HG02798 (cell line): ENCODE results near the gene POLR3A.

Experiments used
- ATAC-seq: cut with Tn5 transposase; IDR thresholded peaks from one replicate; pipeline ENCODE4 v1.9.1; 2021; ENCODE audit warnings: mild to moderate bottlenecking; ENCODE audit not compliant: unreplicated experiment, poor library complexity

POLR3A gene

GRCh38 chr10:77922566-77923179, 106.6 kb downstream of the POLR3A start:
- no peak for ATAC-seq

- ATAC-seq = no peak
Measured at GRCh38 chr10:77922055-77922454, 107.3 kb downstream of the POLR3A start.

GRCh38 chr10:77921395-77921794, 107.9 kb downstream of the POLR3A start:
- ATAC-seq = no peak

- ATAC-seq = no peak
Measured at GRCh38 chr10:77920495-77920894, 108.8 kb downstream of the POLR3A start.

- ATAC-seq = no peak
Measured at GRCh38 chr10:77919713-77920108, 109.6 kb downstream of the POLR3A start.
